GM12875 (cell line): ENCODE data around the gene CCDC122.

Experiments
- H3K4me3 ChIP-seq: one replicate; pipeline ENCODE4 v1.5.1; 2011; ENCODE audit warnings: low read depth, low read length, control low read depth
- TF ChIP-seq, protein P1 (sequence below): IDR thresholded peaks from 2 replicates; pipeline ENCODE4 v1.5.1; 2011; ENCODE audit warnings: low read depth, mild to moderate bottlenecking, control low read depth, inconsistent platforms, low read length, moderate library complexity, borderline replicate concordance; ENCODE audit not compliant: insufficient read depth

CCDC122 gene

DNA sequence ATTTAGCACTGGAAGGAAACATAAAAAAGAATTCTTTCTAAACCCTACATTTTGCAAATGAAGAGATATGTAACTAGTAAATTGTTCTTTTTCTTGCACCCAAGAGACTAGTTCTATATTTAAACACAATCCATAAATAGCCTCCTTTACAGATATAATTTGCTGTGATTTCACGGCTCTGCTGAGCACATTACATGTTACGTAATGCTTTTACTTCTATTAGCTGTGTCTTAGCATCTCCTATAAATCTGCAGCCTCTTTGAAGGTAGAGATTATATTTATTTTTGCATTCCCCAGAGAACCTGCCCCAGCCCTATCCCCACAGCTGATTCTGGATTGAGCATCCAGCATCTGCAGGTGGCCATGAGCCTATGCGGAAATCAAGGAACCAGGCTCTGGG lies 32.3 kb upstream of the CCDC122 start:
- TF ChIP-seq, protein P1, sequence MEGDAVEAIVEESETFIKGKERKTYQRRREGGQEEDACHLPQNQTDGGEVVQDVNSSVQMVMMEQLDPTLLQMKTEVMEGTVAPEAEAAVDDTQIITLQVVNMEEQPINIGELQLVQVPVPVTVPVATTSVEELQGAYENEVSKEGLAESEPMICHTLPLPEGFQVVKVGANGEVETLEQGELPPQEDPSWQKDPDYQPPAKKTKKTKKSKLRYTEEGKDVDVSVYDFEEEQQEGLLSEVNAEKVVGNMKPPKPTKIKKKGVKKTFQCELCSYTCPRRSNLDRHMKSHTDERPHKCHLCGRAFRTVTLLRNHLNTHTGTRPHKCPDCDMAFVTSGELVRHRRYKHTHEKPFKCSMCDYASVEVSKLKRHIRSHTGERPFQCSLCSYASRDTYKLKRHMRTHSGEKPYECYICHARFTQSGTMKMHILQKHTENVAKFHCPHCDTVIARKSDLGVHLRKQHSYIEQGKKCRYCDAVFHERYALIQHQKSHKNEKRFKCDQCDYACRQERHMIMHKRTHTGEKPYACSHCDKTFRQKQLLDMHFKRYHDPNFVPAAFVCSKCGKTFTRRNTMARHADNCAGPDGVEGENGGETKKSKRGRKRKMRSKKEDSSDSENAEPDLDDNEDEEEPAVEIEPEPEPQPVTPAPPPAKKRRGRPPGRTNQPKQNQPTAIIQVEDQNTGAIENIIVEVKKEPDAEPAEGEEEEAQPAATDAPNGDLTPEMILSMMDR: no peak

DNA sequence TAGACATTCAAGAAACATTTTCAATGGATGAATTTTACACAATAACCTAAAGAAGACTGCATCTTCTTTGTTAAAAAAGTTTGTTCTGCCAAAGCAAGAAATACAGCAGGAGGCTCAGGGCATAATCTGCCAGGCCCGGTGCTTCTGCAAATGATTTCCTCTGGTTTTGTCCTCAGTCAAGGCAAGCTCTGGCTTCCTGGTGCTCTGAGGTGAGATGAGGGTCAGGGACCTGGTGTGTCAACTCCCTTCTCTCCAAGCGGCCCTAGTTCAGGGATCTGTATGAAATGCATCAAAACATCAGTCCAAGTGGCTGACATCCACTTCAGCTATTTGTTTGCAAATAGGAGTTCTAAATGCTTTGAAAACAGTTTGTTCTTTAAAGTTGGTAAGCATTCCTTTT lies 31.7 kb upstream of the CCDC122 start:
- TF ChIP-seq, protein P1: no peak
- H3K4me3 ChIP-seq: no peak overlapping the region

More for the DNA sequence above, 32.3 kb upstream of the CCDC122 start:
- H3K4me3 ChIP-seq: no peak overlapping the region

DNA sequence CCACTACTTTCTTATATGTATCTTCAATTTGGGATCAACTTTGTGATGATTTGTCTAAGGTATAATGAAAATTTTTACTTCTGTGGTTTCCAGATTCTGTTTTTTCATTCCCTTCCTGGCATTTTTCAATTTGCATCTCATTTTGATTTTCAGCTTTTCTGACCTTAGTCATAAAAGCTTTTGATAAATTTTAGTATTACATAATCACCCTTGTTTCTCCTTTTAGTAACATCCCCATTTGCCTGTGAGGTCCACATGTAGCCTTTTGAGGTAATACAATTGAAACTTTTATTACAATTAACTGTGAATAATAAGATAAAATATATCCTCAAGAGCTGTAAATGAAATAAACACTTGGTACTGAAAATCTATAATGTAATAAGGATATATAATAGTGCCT lies 31.3 kb upstream of the CCDC122 start:
- TF ChIP-seq, protein P1: no peak
- no peak overlapping the region for H3K4me3 ChIP-seq

DNA sequence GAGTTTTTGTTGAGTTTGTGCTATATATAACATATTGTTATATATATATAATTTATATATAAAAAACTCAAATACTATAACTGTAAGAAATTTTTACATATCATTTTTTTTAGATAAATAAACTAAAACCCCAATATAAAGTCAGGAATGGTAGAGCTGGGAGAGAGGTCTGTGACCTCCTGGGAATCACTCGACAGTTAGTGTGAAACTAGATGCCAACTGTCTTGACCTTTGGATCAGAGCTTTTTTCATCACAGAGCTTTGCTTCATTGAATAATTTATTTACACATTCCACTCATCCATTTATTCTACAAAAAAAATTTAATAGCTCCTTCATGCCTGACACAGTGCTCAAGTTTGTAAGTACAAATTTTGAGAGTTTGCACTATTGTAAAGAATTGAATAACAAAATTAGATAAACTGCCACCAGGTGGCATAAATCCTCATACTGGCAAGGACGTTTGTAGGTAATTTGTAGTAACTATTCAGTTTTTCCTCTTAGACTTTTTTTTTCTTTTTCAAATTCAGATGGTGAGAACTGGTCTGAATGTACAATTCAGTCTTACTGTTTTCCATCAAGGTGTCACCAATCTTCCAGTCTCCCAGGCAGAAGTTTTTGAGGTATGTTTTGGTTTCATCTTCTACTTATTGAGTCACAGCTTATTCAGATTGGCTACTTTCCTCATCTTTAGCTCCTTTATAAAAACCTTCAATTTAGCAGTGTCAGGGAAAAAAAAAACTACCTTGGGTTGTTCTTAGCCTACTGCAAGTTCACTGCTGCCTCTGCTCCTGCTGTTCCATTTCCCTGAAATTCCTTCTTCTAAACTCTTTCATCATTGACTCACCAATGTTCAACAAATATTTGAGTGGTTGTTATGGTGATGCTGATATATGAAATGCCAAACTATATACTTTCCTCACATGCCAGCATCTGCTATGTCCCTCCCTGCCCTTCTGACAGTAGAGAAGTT lies 28.9 kb upstream of the CCDC122 start:
- TF ChIP-seq, protein P1: peak; percentile 8; the same call in 1 of the 2 replicates
- H3K4me3 ChIP-seq: no peak overlapping the region

DNA sequence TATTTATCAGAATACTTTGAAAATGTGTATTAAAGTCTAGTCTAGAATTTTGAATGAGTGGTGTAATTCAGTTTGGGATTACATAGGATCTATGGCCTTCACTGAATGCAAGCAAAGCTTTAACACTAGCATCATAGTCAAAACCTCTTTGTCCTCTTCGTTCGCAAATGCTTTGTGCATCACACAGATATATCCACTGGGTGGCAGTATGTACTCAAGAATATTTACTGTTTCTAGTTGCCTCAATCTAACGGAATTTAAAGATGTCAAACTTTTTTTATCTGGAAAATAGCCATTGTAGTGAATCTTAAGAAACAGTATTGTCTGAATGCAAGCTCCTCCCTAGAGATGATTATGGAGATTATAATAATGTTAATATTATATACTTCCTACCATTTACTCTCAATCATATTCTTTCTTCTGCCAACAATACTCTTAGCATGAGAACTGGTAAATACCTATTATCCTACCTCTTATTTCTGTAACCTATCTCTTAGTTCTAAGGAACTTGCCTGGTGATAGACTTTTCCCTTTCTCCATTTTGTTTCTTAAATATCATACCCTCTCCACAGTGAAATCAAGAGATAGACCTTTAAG lies 26.0 kb upstream of the CCDC122 start:
- H3K4me3 ChIP-seq: no peak overlapping the region
- TF ChIP-seq, protein P1: peak; percentile 39; the same call in 1 of the 2 replicates

DNA sequence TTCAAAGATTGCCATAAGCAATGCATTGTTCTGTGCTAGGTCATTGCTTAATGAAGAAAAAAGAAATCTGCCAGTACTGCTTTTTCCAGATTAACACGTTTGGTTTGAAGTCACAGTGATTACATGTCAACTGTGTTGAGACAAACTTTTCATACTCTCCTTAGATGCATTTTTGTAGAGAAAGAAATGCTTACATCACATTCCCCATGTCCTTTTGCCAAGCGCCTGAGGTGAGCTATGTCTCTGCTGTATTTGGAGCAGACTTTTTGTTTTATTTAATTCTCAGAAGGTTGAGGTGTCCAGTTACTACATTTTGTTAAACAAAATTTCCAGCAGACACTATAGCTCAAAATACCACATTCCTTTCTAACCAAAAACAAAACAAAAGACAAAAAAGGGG lies 16.4 kb upstream of the CCDC122 start:
- TF ChIP-seq, protein P1: no peak

More for the DNA sequence above, 16.4 kb upstream of the CCDC122 start:
- H3K4me3 ChIP-seq: no peak overlapping the region
